Measurements from ENCODE around the gene IRAK1. TPM values are rescaled to one million over a fixed set of nuclear protein-coding genes. Genes with fewer than 3 reads are reported as not detected.

Gene IRAK1
- total and polyA plus RNA-seq, 2 of the 8 experiments (the other 6 are each of a cell fraction or from before 2014, with no cell fraction given) = 26.6 to 41.7 TPM

- TF ChIP-seq KDM5A (IDR thresholded peaks at IDR 0.05; ENCODE audit: low read length) (no peak), CREB1 (IDR thresholded peaks at IDR 0.05) (no peak), RBBP5 (IDR thresholded peaks at IDR 0.05; ENCODE audit: borderline replicate concordance, low read depth, low read length) (no peak), POU5F1 (IDR thresholded peaks at IDR 0.05; ENCODE audit: low read depth, low read length) (no peak), KDM1A (IDR thresholded peaks at IDR 0.05; ENCODE audit: borderline replicate concordance, low read length) (no peak), KDM4A (IDR thresholded peaks at IDR 0.05; ENCODE audit: low read depth, low read length, severe bottlenecking) (no peak)
These were observed 44.9 kb downstream of the IRAK1 start (continued) for GRCh38 chrX:153974726-153975286.
